ENCODE data around the gene KSR1. TPM values are rescaled to one million over a fixed set of nuclear protein-coding genes. Genes with fewer than 3 reads are reported as not detected.

KSR1 gene
- total RNA-seq, 2 experiments from 2014 or later = 179 to 189 TPM

DNA sequence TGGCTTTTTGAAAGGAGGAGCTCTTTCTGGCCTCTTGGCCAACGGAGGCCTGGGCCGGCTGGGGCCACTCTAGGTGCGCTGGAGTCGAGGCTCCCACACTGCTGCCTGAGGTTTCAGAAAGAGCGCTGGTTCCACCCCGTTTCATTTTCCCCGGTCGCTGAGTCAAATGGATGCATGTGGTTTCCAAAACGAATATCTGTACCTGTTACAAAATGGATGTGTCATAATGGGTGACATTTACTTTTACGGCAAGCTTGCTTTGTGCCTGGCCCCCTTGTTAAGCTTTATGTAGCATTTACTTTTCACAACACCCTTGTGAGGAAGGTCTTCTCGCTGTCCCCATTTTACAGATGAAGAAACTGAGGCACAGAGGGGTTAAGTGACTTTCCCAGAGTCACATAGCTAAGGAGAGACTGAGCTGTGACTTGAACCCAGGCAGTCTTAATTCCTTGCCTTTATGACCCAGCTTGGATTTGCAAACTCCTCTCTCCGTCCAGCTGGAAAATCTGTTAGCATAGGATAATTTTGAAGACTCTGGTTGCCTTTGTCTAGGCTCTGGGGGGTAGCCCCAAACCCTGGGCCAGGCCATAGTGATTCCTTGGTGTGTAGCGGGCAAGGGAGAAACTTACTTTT is 10.6 kb downstream of the KSR1 start:
- Mint-ChIP-seq H3K36me3 (ENCODE audit: low read depth) (peaks cover 17% of the 10 kb centered on the region), H3K4me1 (ENCODE audit: low read depth) (peaks cover 88% of the 10 kb centered on the region), H3K4me3 (peak overlapping the region; percentile 67), H3K9me3 (no peaks in the 10 kb centered on the region), H3K27ac (peak overlapping the region; percentile 98), H3K27me3 (ENCODE audit: low read depth) (no peaks in the 10 kb centered on the region)
- CTCF ChIA-PET = interaction anchor here (0.5 to 2.7 kb wide), 14 partner anchors 9 to 230 kb away, joined by 3 to 20 read pairs (median 4); partner anchors contain the start of gene KSR1
- intact Hi-C loops (cut with micrococcal nuclease) = loop anchor here (1.0 to 2.0 kb wide), 4 partner anchors 8 to 580 kb away; partner anchors contain the start of gene KSR1
- peak; percentile 94 for DNase-seq

- intact Hi-C loops (cut with micrococcal nuclease) = no loop called here
- CTCF ChIA-PET = interaction anchor here (0.6 to 1.3 kb wide), 2 partner anchors 11 to 79 kb away, joined by 3 to 4 read pairs; no protein-coding TSS in a partner anchor
- no peaks in the 10 kb centered on the region for H3K27me3 Mint-ChIP-seq (ENCODE audit: low read depth)
- DNase-seq = peak; percentile 59
- peak overlapping the region; percentile 97 for H3K27ac Mint-ChIP-seq
- H3K9me3 Mint-ChIP-seq = no peaks in the 10 kb centered on the region
- no peak overlapping the region for H3K4me3 Mint-ChIP-seq
- H3K36me3 Mint-ChIP-seq (ENCODE audit: low read depth) = peaks cover 15% of the 10 kb centered on the region
- H3K4me1 Mint-ChIP-seq (ENCODE audit: low read depth) = peaks cover 90% of the 10 kb centered on the region
Measured at GRCh38 chr17:27469256-27469655, 13.0 kb downstream of the KSR1 start.

GRCh38 chr17:27471321-27472269 is 15.3 kb downstream of the KSR1 start:
- peak overlapping the region; percentile 63 for H3K4me3 Mint-ChIP-seq
- peaks cover 20% of the 10 kb centered on the region for H3K36me3 Mint-ChIP-seq (ENCODE audit: low read depth)
- H3K9me3 Mint-ChIP-seq = no peaks in the 10 kb centered on the region
- intact Hi-C loops (cut with micrococcal nuclease) = loop anchor here (5.0 kb wide), 1 partner anchor 336 kb away; no protein-coding TSS in a partner anchor
- peak overlapping the region; percentile 97 for H3K27ac Mint-ChIP-seq
- CTCF ChIA-PET = interaction anchor here (1.4 to 6.4 kb wide), 6 partner anchors 12 to 128 kb away, joined by 3 to 43 read pairs (median 12); partner anchors contain the start of gene KSR1
- no peaks in the 10 kb centered on the region for H3K27me3 Mint-ChIP-seq (ENCODE audit: low read depth)
- peaks cover 93% of the 10 kb centered on the region for H3K4me1 Mint-ChIP-seq (ENCODE audit: low read depth)
- peak; percentile 97 for DNase-seq

- H3K36me3 Mint-ChIP-seq (ENCODE audit: low read depth) = peaks cover 25% of the 10 kb centered on the region
- CTCF ChIA-PET = interaction anchor here (0.6 to 6.4 kb wide), 10 partner anchors 18 to 140 kb away, joined by 3 to 43 read pairs (median 5); partner anchors contain the start of gene KSR1
- H3K27me3 Mint-ChIP-seq (ENCODE audit: low read depth) = no peaks in the 10 kb centered on the region
- peak overlapping the region; percentile 97 for H3K27ac Mint-ChIP-seq
- intact Hi-C loops (cut with micrococcal nuclease) = loop anchor here (1.0 to 5.0 kb wide), 6 partner anchors 17 to 334 kb away; partner anchors contain the start of genes KSR1 and WSB1
- no peaks in the 10 kb centered on the region for H3K9me3 Mint-ChIP-seq
- DNase-seq = no peak
- H3K4me1 Mint-ChIP-seq (ENCODE audit: low read depth) = peaks cover 94% of the 10 kb centered on the region
- peak overlapping the region; percentile 45 for H3K4me3 Mint-ChIP-seq
Measured at GRCh38 chr17:27473190-27473747, 17.0 kb downstream of the KSR1 start.

DNA sequence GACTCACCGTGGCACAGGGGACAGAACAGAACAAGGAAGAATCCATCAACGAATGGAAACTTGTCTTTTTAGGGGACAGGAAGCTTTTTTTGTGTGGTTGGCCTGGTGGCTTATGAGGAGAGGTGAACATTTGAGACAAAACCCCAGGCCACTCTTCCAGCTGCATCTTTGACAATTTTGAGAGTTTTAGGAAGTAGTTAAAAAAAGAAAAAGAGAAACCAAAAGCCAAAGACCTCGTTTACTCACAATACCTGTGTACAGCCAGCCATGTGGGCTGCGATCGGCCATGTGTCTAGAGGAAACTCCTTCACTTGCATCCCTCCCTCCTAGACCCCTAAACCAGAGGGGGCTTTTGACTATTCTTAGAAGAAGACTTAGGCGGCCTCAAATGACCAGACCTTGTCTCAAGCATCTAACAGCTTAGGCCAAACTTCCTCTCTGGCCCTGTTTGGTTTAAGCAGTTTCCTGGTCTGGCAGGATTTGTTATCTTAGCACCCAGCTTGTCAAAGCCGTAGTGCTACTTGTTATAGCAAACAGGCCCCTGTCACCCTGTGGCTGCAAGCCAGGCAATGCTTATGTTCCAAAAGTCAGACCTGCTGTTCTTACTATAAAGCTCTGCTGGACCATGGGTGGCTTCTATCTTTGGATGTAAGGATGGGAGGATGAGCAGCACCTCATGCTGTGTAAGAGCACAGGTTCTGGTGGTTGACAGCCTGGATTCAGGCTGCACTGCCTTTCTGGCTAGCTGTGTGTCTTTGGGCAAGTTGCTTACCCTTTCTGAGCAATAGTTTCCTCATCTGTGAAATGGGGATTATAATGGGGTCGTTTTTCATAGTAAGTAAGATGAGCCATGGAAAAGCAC is 17.7 kb downstream of the KSR1 start:
- H3K27me3 Mint-ChIP-seq (ENCODE audit: low read depth) = no peaks in the 10 kb centered on the region
- H3K36me3 Mint-ChIP-seq (ENCODE audit: low read depth) = peaks cover 25% of the 10 kb centered on the region
- intact Hi-C loops (cut with micrococcal nuclease) = loop anchor here (1.0 to 5.0 kb wide), 6 partner anchors 18 to 333 kb away; partner anchors contain the start of genes KSR1 and WSB1

DNA sequence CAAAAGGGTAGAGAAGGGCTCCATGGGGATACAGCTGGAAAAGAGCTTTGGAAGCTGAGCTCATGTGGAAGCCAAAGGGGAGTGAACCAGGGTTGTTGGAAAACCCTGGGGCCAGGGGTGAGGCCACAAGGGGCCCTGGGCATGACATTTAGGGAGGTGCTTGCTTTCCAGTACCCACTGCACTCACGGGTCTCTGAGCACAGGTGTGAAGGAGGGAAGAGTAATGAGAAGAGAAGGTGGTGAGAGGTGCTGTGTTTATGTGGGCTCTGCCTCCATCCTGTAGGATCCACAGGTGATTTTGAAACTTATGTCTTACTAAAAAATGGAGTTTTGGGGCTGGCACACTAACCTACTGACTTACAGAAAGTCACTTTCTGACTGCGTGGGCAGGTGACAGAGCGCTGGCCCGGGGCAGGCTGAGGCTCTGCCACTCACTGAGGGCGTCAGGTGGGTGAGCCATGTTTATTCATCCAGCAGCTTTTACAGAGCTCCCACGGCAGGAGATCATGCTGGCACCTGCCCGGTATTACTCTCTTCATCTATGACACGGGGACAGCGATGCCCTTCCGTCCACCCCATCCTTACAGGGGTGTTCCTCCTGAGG is 18.9 kb downstream of the KSR1 start:
- Mint-ChIP-seq H3K4me1 (ENCODE audit: low read depth) (peaks cover 95% of the 10 kb centered on the region), H3K27ac (peak overlapping the region; percentile 97), H3K4me3 (peak overlapping the region; percentile 16), H3K27me3 (ENCODE audit: low read depth) (no peaks in the 10 kb centered on the region), H3K9me3 (no peaks in the 10 kb centered on the region), H3K36me3 (ENCODE audit: low read depth) (peaks cover 19% of the 10 kb centered on the region)
- CTCF ChIA-PET = interaction anchor here (0.7 to 6.4 kb wide), 6 partner anchors 15 to 125 kb away, joined by 3 to 43 read pairs (median 6); partner anchors contain the start of gene KSR1
- intact Hi-C loops (cut with micrococcal nuclease) = loop anchor here (1.0 kb wide), 2 partner anchors 9 to 143 kb away; no protein-coding TSS in a partner anchor
- peak; percentile 86 for DNase-seq

More for the DNA sequence above, 17.7 kb downstream of the KSR1 start:
- Mint-ChIP-seq H3K4me1 (ENCODE audit: low read depth) (peaks cover 93% of the 10 kb centered on the region), H3K27ac (peak overlapping the region; percentile 97), H3K4me3 (peak overlapping the region; percentile 45), H3K9me3 (no peaks in the 10 kb centered on the region)
- CTCF ChIA-PET = interaction anchor here (0.6 to 6.4 kb wide), 9 partner anchors 18 to 141 kb away, joined by 3 to 43 read pairs (median 5); partner anchors contain the start of gene KSR1
- peak; percentile 94 for DNase-seq

GRCh38 chr17:27475981-27476895 is 20.0 kb downstream of the KSR1 start:
- Mint-ChIP-seq H3K4me1 (ENCODE audit: low read depth) (peaks cover 95% of the 10 kb centered on the region), H3K4me3 (no peak overlapping the region), H3K27ac (peak overlapping the region; percentile 97), H3K9me3 (no peaks in the 10 kb centered on the region), H3K36me3 (ENCODE audit: low read depth) (peaks cover 11% of the 10 kb centered on the region), H3K27me3 (ENCODE audit: low read depth) (no peaks in the 10 kb centered on the region)
- intact Hi-C loops (cut with micrococcal nuclease) = loop anchor here (1.0 kb wide), 2 partner anchors 10 to 144 kb away; no protein-coding TSS in a partner anchor
- CTCF ChIA-PET = interaction anchor here (0.6 to 6.4 kb wide), 6 partner anchors 16 to 331 kb away, joined by 3 to 43 read pairs (median 6); partner anchors contain the start of gene KSR1
- no peak for DNase-seq

DNA sequence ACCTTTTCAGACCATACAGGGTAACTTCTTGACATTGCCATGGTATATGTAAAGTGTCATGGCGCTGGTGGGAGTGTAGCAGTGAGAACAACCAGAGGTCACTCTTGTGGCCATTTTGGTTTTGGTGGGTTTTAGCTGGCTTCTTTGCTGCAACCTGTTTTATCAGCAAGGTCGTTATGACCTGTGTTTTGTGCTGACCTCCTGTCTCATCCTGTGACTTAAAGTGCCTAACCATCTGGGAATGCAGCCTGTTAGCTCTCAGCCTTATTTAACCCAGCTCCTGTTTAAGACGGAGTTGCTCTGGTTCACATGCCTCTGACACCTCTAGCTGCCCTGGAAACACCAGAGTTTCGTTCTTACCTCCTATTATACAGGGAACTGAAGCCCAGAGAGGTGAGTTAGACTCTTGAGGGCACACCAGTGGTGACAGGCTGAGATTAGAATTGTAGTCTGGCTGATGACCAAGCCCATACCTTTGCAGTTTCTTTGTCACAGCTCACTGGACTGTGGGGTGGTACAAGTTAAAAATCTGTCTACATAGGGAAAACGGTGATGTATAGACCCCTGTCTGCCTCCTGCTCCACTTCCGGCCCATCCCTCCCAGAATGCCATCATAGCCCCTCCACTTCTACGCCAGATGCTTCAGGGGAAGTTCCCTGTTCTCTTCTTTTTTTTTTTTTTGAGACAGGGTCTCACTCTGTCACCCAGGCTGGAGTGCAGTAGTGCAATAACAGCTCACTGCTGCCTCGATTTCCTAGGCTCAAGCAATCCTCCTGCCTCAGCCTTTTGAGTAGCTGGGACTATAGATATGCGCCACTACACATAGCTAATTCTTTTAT is 21.0 kb downstream of the KSR1 start:
- intact Hi-C loops (cut with micrococcal nuclease) = no loop called here
- peak overlapping the region; percentile 69 for H3K27ac Mint-ChIP-seq
- H3K36me3 Mint-ChIP-seq (ENCODE audit: low read depth) = peaks cover 10% of the 10 kb centered on the region
- no peak for DNase-seq
- no peaks in the 10 kb centered on the region for H3K27me3 Mint-ChIP-seq (ENCODE audit: low read depth)
- H3K4me1 Mint-ChIP-seq (ENCODE audit: low read depth) = peaks cover 95% of the 10 kb centered on the region
- H3K4me3 Mint-ChIP-seq = no peak overlapping the region
- no peaks in the 10 kb centered on the region for H3K9me3 Mint-ChIP-seq
- CTCF ChIA-PET = interaction anchor here (0.5 to 1.3 kb wide), 4 partner anchors 57 to 330 kb away, joined by 3 to 5 read pairs (median 4); no protein-coding TSS in a partner anchor

DNA sequence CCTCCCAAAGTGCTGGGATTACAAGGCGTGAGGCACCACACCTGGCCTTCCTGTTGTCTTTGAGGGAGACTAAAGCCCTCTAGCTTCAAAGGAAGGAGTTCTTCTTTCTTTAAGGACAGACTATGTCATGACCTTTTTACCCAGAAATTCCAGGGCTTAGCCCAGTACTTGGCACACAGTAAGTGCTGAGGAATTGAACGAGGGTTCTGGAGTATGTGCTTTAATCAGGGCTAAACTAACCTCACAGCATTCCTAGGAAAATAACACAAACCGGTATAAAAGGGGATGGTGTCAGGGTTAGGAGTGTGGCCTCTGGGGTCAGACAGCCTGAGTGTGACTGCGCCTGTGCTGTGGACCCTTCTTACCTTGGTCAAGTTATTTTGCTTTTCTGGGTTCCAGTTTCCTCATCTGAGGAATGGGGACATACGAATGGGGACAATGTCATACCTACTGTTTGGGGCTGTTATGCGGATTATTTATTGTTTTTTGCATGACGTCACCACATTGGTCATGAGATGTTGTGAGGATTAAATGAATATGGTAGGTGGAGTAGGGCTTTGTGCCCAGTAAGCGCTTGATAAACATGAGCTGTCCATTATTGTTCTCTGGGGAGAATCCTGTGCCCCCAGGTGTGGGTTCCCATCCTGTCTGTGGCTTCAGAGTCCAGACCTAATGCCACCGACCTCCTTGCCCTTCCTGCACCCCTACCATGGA is 21.9 kb downstream of the KSR1 start:
- peaks cover 14% of the 10 kb centered on the region for H3K36me3 Mint-ChIP-seq (ENCODE audit: low read depth)
- intact Hi-C loops (cut with micrococcal nuclease) = no loop called here
- no peaks in the 10 kb centered on the region for H3K27me3 Mint-ChIP-seq (ENCODE audit: low read depth)
- CTCF ChIA-PET = interaction anchor here (0.5 to 1.3 kb wide), 4 partner anchors 9 to 242 kb away, joined by 3 to 5 read pairs (median 4); no protein-coding TSS in a partner anchor
- no peak for DNase-seq
- H3K9me3 Mint-ChIP-seq = no peaks in the 10 kb centered on the region
- no peak overlapping the region for H3K27ac Mint-ChIP-seq
- no peak overlapping the region for H3K4me3 Mint-ChIP-seq
- peaks cover 94% of the 10 kb centered on the region for H3K4me1 Mint-ChIP-seq (ENCODE audit: low read depth)
